ENCODE data around the gene AMN. TPM values are rescaled to one million over a fixed set of nuclear protein-coding genes. Genes with fewer than 3 reads are reported as not detected.

The AMN gene
- total RNA-seq, 1 donor from 2014 or later = 0.30 TPM

DNA sequence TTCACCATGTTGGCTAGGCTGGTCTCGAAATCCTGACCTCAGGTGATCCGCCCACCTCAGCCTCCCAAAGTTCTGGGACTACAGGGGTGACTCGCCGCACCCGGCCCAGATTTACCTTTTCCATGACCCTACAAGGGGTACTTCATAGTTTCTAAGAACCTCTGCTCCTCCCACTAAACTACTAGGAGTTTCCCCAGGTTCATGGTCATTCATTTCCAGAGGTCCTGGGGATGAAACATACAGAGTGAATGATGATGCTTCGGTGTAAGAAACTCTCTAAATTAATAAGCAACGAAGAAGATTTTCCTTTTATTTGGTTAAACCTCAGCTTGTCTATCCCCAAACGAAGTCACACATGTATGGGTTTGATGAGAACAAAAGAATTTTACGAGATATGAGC, 56.9 kb downstream of the AMN start:
- Mint-ChIP-seq H3K36me3 (ENCODE audit: low read depth) (peaks cover 32% of the 10 kb centered on the region), H3K27me3 (ENCODE audit: low read depth) (no peaks in the 10 kb centered on the region), H3K4me1 (ENCODE audit: low read depth) (no peaks in the 10 kb centered on the region), H3K27ac (ENCODE audit: unreplicated experiment) (no peak overlapping the region), H3K4me3 (ENCODE audit: unreplicated experiment) (no peak overlapping the region), H3K9me3 (ENCODE audit: low read depth) (no peaks in the 10 kb centered on the region)
- no peak for DNase-seq (ENCODE audit: low spot score)
- TF ChIP-seq, protein P1, sequence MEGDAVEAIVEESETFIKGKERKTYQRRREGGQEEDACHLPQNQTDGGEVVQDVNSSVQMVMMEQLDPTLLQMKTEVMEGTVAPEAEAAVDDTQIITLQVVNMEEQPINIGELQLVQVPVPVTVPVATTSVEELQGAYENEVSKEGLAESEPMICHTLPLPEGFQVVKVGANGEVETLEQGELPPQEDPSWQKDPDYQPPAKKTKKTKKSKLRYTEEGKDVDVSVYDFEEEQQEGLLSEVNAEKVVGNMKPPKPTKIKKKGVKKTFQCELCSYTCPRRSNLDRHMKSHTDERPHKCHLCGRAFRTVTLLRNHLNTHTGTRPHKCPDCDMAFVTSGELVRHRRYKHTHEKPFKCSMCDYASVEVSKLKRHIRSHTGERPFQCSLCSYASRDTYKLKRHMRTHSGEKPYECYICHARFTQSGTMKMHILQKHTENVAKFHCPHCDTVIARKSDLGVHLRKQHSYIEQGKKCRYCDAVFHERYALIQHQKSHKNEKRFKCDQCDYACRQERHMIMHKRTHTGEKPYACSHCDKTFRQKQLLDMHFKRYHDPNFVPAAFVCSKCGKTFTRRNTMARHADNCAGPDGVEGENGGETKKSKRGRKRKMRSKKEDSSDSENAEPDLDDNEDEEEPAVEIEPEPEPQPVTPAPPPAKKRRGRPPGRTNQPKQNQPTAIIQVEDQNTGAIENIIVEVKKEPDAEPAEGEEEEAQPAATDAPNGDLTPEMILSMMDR (IDR thresholded peaks at IDR 0.05) = no peak

DNA sequence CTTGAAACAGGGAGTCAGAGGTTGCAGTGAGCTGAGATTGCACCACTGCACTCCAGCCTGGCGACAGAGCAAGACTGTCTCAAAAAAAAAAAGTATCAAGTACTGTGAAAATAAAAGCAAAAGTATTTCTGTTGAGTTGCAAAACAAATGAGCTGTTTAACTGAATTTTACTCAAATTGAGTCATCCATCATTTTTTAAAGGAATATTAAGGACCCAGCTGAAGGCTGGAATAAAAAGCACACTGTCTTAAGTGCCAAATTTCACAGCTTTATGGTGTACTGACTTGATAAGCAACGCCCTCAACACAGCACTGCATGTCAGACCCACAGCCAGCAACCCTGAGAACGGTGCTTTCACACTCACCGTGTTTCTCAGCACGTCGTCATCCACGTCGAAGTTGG, 57.9 kb downstream of the AMN start:
- Mint-ChIP-seq H3K36me3 (ENCODE audit: low read depth) (peaks cover 34% of the 10 kb centered on the region), H3K27ac (ENCODE audit: unreplicated experiment) (peak overlapping the region; percentile 57), H3K4me1 (ENCODE audit: low read depth) (no peaks in the 10 kb centered on the region), H3K27me3 (ENCODE audit: low read depth) (no peaks in the 10 kb centered on the region), H3K9me3 (ENCODE audit: low read depth) (no peaks in the 10 kb centered on the region), H3K4me3 (ENCODE audit: unreplicated experiment) (no peak overlapping the region)
- no peak for DNase-seq (ENCODE audit: low spot score)
- TF ChIP-seq, protein P1 (IDR thresholded peaks at IDR 0.05) = no peak

Other genes starting within 250 kb of the AMN start
- gene TRAF3, start 145.2 kb upstream of the AMN start, total RNA-seq = 15.0 to 20.1 TPM (median 18.4 TPM) in 3 replicates
- 106 to 113 TPM (median 107 TPM) in 3 replicates for gene CDC42BPB, start 134.9 kb downstream of the AMN start, total RNA-seq
- not detected in 3 replicates for gene LBHD2, start 161.5 kb downstream of the AMN start, total RNA-seq
- not detected in 3 replicates for gene EXOC3L4, start 172.1 kb downstream of the AMN start, total RNA-seq
- 1.9 to 16.7 TPM (median 13.3 TPM) in 3 replicates for gene TNFAIP2, start 200.8 kb downstream of the AMN start, total RNA-seq